HEK293 (cell line): ENCODE results near the gene ZNF565.

Experiments
- CTCF ChIA-PET: fragments of 350-600 bp; formaldehyde crosslinking; extraction: SDS; loops from one replicate; lab custom pipeline; 2021; ENCODE audit warnings: antibody characterized with exemption; lab: Yijun Ruan, JAX
- POLR2A ChIA-PET: fragments of 300-600 bp; formaldehyde crosslinking; extraction: SDS; loops from one replicate; lab custom pipeline; 2020; ENCODE audit warnings: antibody characterized with exemption, inconsistent platforms; lab: Yijun Ruan, JAX
- H3K27ac ChIP-seq: fragments of 200-500 bp; sonication (Bioruptor generic); 2 replicates; pipeline ENCODE4 v1.5.1; 2014; ENCODE audit warnings: low read depth, low read length, control low read depth, inconsistent platforms; ENCODE audit errors: extremely low read depth
- H3K36me3 ChIP-seq, 2 experiments: fragments of 200-500 bp in 1 of 2; sonication (Bioruptor generic) in 1 of 2; 1 replicate in 1 of 2; 2 replicates in 1 of 2; pipeline ENCODE4 v1.5.1; 2014 to 2017; ENCODE audit warnings: inconsistent platforms in 2 of 2, low read length in 2 of 2; ENCODE audit not compliant: control insufficient read depth in 2 of 2, insufficient read depth in 1 of 2
- H3K4me1 ChIP-seq: fragments of 200-500 bp; sonication (Bioruptor generic); 2 replicates; pipeline ENCODE4 v1.5.1; 2014; ENCODE audit warnings: mild to moderate bottlenecking, low read length, inconsistent platforms; ENCODE audit not compliant: control insufficient read depth, insufficient read depth
- H3K4me3 ChIP-seq: 2 replicates; pipeline ENCODE4 v1.5.1; 2011; ENCODE audit warnings: low read depth, mild to moderate bottlenecking, control low read depth, low read length, moderate library complexity
- H3K9me3 ChIP-seq: fragments of 200-500 bp; sonication (Bioruptor generic); 2 replicates; pipeline ENCODE4 v1.5.1; 2014; ENCODE audit warnings: low read depth, low read length, inconsistent platforms; ENCODE audit not compliant: control insufficient read depth, insufficient read depth
- ATF2 ChIP-seq: fragments of 450-650 bp; formaldehyde crosslinking; IDR thresholded peaks from 2 replicates; pipeline ENCODE4 v1.5.1; 2016; ENCODE audit warnings: missing biosample characterization, missing genetic modification characterization, low read depth
- MYNN ChIP-seq: fragments of 450-650 bp; formaldehyde crosslinking; IDR thresholded peaks from 2 replicates; pipeline ENCODE4 v1.5.1; 2016; ENCODE audit warnings: missing biosample characterization, missing genetic modification characterization, borderline replicate concordance
- PRDM6 ChIP-seq: fragments of 450-650 bp; formaldehyde crosslinking; IDR thresholded peaks from 2 replicates; pipeline ENCODE4 v1.5.1; 2017; ENCODE audit warnings: missing biosample characterization, missing genetic modification characterization
- REST ChIP-seq: fragments of 450-650 bp; formaldehyde crosslinking; IDR thresholded peaks from 2 replicates; pipeline ENCODE4 v1.5.1; 2016; ENCODE audit warnings: missing biosample characterization, missing genetic modification characterization
- SALL2 ChIP-seq: fragments of 450-650 bp; formaldehyde crosslinking; IDR thresholded peaks from 2 replicates; pipeline ENCODE4 v1.5.0; 2017; ENCODE audit warnings: missing biosample characterization, mild to moderate bottlenecking, missing genetic modification characterization, borderline replicate concordance
- TCF7L2 ChIP-seq: IDR thresholded peaks from 2 replicates; pipeline ENCODE4 v1.6.1; 2011; ENCODE audit warnings: low read depth, mild to moderate bottlenecking, inconsistent platforms, low read length, moderate library complexity, borderline replicate concordance
- ZNF155 ChIP-seq: fragments of 450-650 bp; formaldehyde crosslinking; IDR thresholded peaks from 2 replicates; pipeline ENCODE4 v1.5.1; 2016; ENCODE audit warnings: missing biosample characterization, missing genetic modification characterization
- ZNF19 ChIP-seq: fragments of 450-650 bp; formaldehyde crosslinking; IDR thresholded peaks from 2 replicates; pipeline ENCODE4; 2016; ENCODE audit warnings: missing biosample characterization, missing genetic modification characterization, low read depth
- ZNF2 ChIP-seq: fragments of 450-650 bp; formaldehyde crosslinking; IDR thresholded peaks from 2 replicates; pipeline ENCODE4 v1.5.1; 2016; ENCODE audit warnings: missing biosample characterization, missing genetic modification characterization
- ZNF202 ChIP-seq: fragments of 450-650 bp; formaldehyde crosslinking; IDR thresholded peaks from 2 replicates; pipeline ENCODE4 v1.5.1; 2016; ENCODE audit warnings: missing biosample characterization, missing genetic modification characterization, borderline replicate concordance
- ZNF23 ChIP-seq: fragments of 450-650 bp; formaldehyde crosslinking; IDR thresholded peaks from 2 replicates; pipeline ENCODE4 v1.5.1; 2016; ENCODE audit warnings: missing biosample characterization, missing genetic modification characterization, borderline replicate concordance
- ZNF239 ChIP-seq: fragments of 450-650 bp; formaldehyde crosslinking; IDR thresholded peaks from 2 replicates; pipeline ENCODE4 v1.5.1; 2016; ENCODE audit warnings: missing biosample characterization, missing genetic modification characterization
- ZNF362 ChIP-seq: fragments of 450-650 bp; formaldehyde crosslinking; IDR thresholded peaks from 2 replicates; pipeline ENCODE4 v1.5.1; 2016; ENCODE audit warnings: missing biosample characterization, missing genetic modification characterization
- ZNF416 ChIP-seq: fragments of 450-650 bp; formaldehyde crosslinking; IDR thresholded peaks from 2 replicates; pipeline ENCODE4 v1.5.1; 2016; ENCODE audit warnings: missing biosample characterization, missing genetic modification characterization
- ZNF639 ChIP-seq: fragments of 450-650 bp; formaldehyde crosslinking; IDR thresholded peaks from 2 replicates; pipeline ENCODE4 v1.5.1; 2016; ENCODE audit warnings: missing biosample characterization, missing genetic modification characterization
- ZNF707 ChIP-seq: fragments of 450-650 bp; formaldehyde crosslinking; IDR thresholded peaks from 2 replicates; pipeline ENCODE4 v1.5.1; 2016; ENCODE audit warnings: missing biosample characterization, missing genetic modification characterization
- ZSCAN4 ChIP-seq: fragments of 450-650 bp; formaldehyde crosslinking; IDR thresholded peaks from 2 replicates; pipeline ENCODE4 v1.5.1; 2017; ENCODE audit warnings: missing biosample characterization, missing genetic modification characterization

ZNF565 gene

GRCh38 chr19:36212895-36213294 lies 1.6 kb downstream of the ZNF565 start:
- no peak overlapping the region for H3K27ac ChIP-seq
- POLR2A ChIA-PET, result no interaction called here
- no peak overlapping the region for H3K4me3 ChIP-seq
- H3K36me3 ChIP-seq, result peaks cover 2 to 29% of the 10 kb centered on the region in 2 experiments
- peaks cover 7% of the 10 kb centered on the region for H3K4me1 ChIP-seq
- no peak for TF ChIP-seq PRDM6 (tag by site-specific recombination)
- TF ChIP-seq ZNF707 (tag by site-specific recombination), result no peak
- TF ChIP-seq ZNF155 (tag by site-specific recombination), result no peak
- no peak for TF ChIP-seq TCF7L2
- TF ChIP-seq ZNF639, result no peak
- no peak for TF ChIP-seq ZNF202 (tag by site-specific recombination)
- no peak for TF ChIP-seq REST (tag by site-specific recombination)
- TF ChIP-seq ZNF416 (tag by site-specific recombination), result no peak
- no peak for TF ChIP-seq SALL2 (tag by site-specific recombination)
- no peaks in the 10 kb centered on the region for H3K9me3 ChIP-seq
- CTCF ChIA-PET, result interaction anchor here (0.6 kb wide), 1 partner anchor 20 kb away, joined by 3 read pairs; no protein-coding TSS in a partner anchor

- no peaks in the 10 kb centered on the region for H3K9me3 ChIP-seq
- H3K4me1 ChIP-seq, result peaks cover 5% of the 10 kb centered on the region
- peaks cover 0 to 26% of the 10 kb centered on the region in 2 experiments; a peak in 1 of 3 replicates for H3K36me3 ChIP-seq
- no peak overlapping the region for H3K27ac ChIP-seq
- 0 out of 2 replicates have a peak, but pooled peaks have one; percentile 83 for TF ChIP-seq ZNF362
- TF ChIP-seq MYNN, result no peak
- TF ChIP-seq, all 188 proteins: peak for 1
- no peak overlapping the region for H3K4me3 ChIP-seq
- ChIA-PET CTCF (interaction anchor here (0.6 to 1.2 kb wide), 3 partner anchors 9 to 178 kb away, joined by 3 to 5 read pairs (median 3); no protein-coding TSS in a partner anchor), POLR2A (interaction anchor here (0.6 kb wide), 1 partner anchor 18 kb away, joined by 3 read pairs; no protein-coding TSS in a partner anchor)
These were observed 4.0 kb downstream of the ZNF565 start for GRCh38 chr19:36210497-36210896.

- CTCF ChIA-PET, result interaction anchor here (0.6 to 1.2 kb wide), 3 partner anchors 8 to 41 kb away, joined by 3 read pairs; no protein-coding TSS in a partner anchor
- POLR2A ChIA-PET, result no interaction called here
- H3K9me3 ChIP-seq, result no peaks in the 10 kb centered on the region
- TF ChIP-seq ZNF239 (tag by site-specific recombination), result no peak
- no peak for TF ChIP-seq ATF2 (tag by site-specific recombination)
- TF ChIP-seq ZNF23, result no peak
- TF ChIP-seq ZNF19 (tag by site-specific recombination), result no peak
- no peak for TF ChIP-seq ZNF2
- no peak for TF ChIP-seq ZSCAN4 (tag by site-specific recombination)
These were observed 5.1 kb downstream of the ZNF565 start for GRCh38 chr19:36209372-36209771.

More at GRCh38 chr19:36209372-36209771, 5.1 kb downstream of the ZNF565 start:
- Histone ChIP-seq H3K36me3 (peaks cover 0 to 26% of the 10 kb centered on the region in 2 experiments; a peak in 1 of 3 replicates), H3K4me1 (peaks cover 5% of the 10 kb centered on the region), H3K27ac (no peak overlapping the region), H3K4me3 (no peak overlapping the region)
